GM21528 (cell line): Measurements from ENCODE around the gene NLGN1.

Experiments used
- ATAC-seq: cut with Tn5 transposase; IDR thresholded peaks from one replicate; pipeline ENCODE4 v1.9.1; 2021; ENCODE audit warnings: mild to moderate bottlenecking, moderate library complexity; ENCODE audit not compliant: unreplicated experiment, low FRiP score

Gene NLGN1

DNA sequence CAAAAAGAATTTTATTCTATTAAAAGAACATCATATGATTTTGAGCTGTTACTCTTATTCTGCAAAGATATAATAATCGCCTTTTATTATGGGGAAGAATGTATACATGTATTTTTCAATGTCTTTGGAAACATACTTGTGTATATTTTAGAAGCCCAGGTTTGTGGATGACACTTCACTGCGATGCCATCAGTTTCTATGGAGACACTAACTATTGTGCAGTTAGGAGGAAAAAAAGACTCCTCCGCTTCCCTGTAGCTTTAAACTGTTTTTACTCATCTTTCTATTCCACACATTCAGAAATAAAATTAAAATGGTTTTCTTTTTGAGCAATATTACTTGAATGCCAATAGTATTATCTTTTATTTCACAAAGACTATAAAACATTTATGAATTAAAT is 305.0 kb downstream of the NLGN1 start:
- no peak for ATAC-seq

DNA sequence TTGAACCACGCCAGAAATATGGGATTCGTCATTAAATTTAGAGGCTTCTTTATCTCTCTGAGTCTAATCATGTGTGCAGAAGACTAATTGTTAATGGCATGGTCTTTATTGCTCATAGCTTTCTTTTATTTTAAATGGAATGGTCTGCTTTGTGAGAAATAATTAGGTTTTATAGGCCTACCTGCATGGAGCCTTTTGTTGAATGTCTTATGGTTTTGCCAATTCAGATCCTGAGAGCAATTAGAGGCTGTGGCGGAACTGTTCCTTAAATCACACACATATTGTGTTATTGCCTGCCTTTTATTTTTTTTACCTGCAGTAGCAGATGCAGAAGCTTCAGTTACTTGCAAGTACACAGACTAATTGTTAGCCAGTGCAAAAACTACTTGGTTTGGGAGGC is 306.2 kb downstream of the NLGN1 start:
- no peak for ATAC-seq

DNA sequence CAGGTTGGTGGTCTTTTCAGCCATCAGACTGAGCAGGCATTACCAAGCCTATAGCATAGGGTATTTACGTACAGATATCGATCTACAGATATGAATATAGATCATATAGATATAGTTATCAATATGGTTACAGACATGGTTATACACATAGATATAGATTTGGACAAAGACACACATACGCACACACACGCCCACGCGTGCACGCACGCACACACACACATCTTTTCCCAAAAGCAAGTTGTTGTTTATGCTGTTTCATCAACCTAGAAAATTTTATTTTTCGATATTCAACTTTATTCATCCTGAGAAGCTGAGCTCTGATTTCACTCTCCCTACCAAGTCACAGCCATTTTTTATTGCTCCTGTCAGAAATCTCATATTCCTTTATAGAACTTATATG is 309.1 kb downstream of the NLGN1 start:
- ATAC-seq = no peak

DNA sequence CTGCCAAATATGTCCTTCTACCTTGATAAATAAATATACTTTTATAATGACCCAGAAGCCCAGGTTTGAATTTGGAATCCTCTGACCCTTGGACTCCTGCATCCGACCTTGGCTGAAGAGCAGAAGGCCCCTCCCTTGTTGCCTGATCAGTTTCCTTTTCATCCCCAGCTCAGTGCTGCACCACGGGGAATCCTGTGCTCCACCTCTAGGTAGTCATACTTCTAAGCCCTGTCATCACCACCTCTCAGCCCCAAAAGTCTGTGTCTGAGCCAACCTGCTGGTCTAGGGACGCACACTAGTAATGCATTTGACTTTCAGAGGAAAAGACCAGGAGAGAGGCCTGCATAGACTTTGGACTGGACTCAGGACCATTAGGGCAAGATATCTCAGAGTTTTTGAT is 310.6 kb downstream of the NLGN1 start:
- ATAC-seq = no peak

DNA sequence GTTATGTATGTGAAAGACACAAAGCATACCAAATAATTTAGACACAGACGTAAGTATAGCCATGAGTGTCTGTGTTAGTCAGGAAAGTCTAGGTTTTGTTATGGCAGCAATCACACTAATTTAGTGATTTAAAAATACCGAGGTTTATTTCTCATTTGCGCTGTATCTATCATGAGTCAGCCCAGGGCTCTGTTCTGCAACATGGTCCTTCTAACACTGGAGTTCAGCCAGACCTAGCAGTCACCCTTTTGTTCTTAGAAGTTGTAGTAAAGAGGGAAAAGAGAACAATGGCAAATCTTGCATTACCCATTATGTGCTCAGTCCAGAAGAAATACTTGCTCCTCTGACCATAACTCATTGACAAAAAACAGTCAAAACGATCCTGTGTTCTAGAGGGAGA is 311.5 kb downstream of the NLGN1 start:
- no peak for ATAC-seq

DNA sequence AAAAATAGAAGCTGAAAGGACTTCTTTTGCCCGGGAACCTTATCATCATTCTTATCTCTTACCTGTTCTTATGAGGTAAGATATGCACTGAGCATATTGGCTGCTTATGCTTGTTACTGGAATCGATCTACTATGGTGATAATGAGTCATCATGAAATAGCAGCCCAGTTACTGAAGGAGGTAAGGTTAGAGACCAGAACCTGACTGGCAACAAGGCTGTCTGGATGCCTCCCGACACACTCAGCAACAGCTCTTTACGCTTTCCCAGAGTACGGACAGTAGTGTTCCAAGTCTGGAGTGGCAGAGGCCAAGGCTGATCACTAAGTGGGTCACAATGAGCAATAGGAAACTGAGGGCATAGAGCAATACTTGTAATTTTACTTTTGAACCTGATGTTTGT is 314.1 kb downstream of the NLGN1 start:
- ATAC-seq = no peak

DNA sequence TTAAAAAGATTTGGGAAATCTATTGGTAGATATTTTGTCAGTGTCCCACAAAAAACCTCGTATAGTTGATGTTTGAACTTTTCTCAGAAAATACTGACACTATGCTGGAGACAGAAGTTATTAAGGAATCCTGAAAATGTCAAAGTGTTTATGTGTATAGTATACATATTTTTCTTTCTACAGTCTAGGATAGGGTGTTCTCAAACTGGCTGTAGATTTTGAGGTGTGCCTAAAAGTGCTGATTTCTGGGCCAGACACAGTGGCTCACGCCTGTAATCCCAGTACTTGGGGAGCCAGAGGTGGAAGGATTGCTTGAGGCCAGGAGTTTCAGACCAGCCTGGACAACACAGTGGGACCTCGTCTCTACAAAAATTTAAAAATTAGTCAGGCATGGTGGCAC is 322.0 kb downstream of the NLGN1 start:
- ATAC-seq = no peak

DNA sequence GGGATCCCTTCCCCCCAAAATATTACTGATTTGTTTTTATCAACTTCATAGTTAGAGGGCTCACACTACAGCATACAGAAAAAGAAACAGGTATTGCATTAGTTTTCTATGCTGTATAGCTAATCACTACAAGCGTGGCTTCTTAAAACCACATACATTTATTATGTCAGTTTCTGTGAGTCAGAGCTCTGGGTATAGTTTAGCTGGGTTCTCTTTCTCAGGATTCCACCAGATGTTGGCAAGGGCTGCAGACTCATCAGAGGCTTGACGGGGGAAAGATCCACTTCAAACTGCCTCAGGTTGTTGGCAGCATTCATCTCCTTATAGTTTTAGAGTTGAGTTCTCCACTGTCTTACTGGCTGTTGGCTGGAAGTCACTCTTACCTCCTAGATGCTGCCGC is 328.0 kb downstream of the NLGN1 start:
- ATAC-seq = no peak

DNA sequence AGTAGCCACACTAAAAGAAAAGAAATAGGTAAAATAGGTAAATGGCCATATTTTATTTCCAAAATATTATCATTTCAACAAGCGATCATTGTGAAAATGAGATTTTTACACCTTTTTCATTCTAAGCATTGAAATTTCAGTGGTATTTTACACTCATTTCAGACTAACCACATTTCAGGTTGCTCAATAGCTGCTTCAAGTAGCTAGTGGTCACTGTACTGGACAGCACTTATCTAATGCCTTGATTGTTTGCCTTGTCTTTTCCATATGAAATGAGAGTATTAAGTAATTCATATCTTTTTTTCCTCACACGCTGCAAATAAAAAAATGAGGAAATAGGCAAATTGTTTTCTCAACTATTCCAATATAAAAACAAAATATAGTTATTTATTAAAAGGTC is 332.8 kb downstream of the NLGN1 start:
- no peak for ATAC-seq

DNA sequence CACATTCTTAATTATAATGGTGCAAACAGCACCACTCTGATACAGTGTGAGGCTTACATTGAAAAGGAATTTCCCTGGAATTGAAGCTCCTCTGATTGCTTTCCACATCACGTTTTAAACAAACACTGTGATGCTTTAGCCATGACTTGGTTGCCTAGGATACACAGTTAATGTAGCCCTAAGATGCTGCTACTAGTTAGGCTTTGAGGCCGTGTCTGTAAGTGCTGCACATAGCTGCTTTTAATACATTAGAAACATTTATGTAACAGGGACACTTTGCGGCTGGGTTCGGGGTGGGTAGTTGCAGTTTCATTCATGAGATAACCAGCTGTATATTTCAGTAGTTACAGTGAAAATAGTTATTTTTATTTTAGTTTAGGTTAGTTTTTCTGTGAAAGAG is 334.7 kb downstream of the NLGN1 start:
- no peak for ATAC-seq

DNA sequence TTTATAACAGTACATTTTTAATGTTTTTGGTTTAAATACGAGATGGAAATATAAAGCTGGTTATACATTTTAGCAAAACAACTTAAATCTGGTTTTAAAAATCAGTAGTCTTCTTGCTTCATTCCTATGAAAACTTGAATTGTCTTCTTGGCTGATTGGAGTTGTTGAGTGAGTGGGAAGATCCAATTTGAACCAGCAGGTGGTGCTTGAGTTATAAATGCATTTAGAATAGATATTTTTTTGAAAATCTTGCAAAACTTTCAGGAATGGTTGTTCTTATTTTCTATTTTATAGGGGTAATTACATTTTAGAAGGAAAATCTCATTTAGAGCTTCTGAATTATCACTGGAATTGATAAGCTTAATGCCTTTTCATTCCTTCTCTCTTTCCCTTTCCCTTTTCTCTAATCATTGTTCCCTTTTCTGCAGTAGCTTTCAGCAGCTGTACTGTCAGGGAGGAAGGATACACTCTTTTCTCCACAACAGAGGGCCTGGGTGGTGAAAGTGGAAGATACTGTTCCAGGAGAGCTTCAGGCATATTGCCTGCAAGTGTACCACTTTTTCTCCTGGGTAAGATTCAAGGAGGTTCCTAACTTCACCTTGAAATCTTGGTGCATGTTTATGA is 335.6 kb downstream of the NLGN1 start:
- ATAC-seq = no peak

DNA sequence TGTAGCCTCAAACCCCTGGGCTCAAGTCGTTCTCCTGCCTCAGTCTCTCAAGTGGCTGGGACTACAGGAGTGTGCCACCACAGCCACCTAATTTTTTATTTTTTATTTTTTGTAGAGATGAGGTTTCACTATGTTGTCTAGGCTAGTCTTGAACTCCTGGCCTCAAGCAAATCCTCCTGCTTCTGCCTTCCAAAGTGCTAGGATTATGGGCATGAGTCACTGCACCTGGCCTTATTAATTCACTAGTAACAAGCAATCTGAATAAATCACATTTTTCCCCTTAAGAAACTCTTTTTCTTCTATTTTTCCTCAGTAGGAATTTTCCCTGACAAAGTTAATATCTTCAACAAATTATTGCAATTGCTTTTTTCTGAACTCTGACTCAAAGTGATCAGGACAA is 336.9 kb downstream of the NLGN1 start:
- ATAC-seq = no peak

DNA sequence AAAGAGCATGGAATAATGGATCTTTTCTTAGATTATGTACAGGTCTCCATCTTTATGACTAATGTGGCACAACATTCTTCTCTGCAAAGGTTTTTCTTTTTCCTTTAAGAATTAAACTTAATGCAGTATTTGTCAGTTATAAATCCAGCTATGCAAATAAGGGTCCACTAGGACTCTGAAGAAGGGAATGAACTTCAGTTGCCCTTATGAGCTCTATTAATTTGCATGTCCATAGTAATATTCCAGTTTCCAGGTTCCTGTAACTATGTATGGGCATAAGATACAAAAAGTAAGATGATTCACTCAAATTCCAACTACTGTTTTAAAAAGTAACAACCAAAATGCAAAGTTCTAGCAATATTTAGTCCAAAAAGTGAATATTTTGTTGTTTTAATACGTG is 337.4 kb downstream of the NLGN1 start:
- no peak for ATAC-seq

DNA sequence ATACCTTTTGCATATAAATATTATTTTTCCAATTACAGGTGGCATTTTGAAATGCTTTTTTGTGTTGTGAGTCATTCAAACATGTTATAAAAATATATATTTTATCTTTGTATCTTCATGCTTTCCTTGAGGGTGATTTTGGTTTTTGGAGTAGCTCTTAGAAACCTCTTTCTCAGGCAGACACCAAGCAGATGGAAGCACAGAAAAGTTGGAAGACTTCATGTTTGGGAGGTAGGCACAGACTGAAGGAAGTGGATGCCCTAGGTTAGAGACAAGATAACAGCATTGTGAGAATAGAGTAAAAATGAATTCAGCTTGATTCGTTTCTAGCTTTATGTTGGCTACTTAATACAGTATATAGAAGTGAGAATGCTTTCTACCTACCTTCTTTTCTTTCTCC is 338.3 kb downstream of the NLGN1 start:
- ATAC-seq = no peak

DNA sequence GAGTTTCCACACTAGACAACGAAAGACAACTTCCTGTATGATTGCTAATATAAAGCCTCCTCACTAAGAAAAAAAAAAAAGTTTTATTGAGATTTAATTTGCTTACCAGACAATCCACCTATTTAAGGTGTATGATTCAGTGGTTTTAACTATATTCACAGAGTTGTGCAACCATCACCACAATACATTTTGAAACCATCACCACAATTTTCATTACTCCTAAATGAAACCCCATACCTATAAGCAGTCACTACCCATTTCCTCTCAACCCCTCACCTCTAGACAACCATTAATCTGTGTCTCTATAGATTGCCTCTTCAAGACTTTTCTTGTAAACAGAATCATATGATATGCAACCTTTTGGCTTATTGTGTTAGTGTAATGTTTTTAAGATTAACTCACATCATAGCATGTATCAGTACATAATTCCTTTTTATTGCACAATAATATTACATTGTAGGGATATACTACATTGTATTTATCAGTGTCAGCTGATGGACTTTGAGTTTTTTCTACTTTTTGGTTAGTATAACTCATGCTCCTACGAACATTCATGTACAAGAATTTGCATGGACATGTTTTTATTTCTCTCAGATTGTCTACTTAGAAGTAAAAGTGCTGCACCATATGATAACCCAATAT is 339.7 kb downstream of the NLGN1 start:
- no peak for ATAC-seq

DNA sequence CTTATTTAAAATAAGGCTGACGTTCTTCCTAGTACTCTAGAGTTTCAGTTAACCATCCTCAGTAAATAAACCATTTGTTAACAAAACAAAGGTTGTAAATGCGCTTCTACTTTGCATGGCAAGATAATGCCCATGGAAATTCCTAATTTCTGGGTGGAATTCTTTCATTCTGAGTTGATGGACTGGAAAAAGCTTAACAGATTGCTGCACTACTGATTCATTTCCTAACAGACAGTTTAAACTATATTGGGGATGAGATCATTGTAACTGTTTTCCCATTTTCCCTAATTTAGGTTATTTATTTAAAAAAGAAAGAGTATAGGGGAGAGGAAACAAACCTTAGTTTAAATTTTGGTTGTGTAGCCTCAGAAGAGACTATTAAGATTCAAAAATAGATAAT is 342.2 kb downstream of the NLGN1 start:
- ATAC-seq = no peak

DNA sequence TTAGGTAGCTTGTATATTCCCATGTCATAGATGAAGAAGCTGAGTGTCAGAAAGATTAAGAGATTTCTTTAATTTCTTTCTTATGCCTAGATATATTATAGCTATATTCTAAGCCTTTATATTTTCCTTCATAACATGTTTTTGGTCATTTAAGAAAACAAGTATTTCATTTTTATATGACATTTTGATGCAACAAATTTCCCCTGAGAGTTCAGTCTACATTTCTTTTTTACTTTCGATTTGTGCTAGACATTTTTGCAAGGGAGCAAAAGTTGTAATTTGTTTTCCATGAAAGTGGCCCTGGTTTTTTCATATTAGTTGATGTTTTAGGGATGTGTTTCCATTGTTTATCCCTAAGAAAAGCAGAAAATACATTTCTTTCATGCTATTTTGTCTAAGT is 344.9 kb downstream of the NLGN1 start:
- ATAC-seq = no peak

DNA sequence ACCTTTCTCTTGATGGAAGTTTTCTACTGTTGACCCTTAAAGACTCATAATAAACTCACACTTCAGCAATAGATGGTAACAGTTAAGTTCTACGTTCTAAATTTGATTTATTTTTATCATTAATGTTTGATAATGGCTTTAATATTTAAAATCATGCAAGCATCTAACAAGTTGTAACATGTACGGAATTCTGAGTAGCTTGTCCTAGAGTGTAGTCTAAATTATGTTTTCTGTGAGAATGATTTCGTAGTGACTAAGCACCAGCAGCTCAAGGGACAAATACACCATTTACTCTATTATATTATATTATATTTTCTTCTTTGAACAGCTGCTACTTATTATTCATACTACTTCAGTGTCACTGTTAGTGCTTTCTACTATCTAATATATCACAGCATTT is 345.6 kb downstream of the NLGN1 start:
- ATAC-seq = no peak

DNA sequence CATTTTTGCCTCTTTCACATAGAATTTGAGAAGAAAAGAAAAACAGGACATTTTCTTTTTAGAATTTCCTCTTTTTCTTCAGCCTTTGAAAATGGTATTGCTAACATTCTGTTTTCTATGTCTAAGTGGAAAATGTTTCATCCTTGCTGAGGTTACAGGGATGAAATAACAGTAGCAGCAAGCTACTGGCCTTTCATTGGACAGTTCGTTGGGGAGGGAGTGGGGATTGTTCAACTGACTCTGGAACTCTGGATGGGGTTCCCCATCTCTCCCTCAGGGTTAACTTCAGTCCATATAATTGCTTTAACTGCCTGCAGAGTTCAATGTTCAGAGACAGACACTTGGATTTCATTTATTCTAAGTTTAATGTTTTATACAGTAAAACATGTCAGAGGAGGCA is 346.0 kb downstream of the NLGN1 start:
- no peak for ATAC-seq

DNA sequence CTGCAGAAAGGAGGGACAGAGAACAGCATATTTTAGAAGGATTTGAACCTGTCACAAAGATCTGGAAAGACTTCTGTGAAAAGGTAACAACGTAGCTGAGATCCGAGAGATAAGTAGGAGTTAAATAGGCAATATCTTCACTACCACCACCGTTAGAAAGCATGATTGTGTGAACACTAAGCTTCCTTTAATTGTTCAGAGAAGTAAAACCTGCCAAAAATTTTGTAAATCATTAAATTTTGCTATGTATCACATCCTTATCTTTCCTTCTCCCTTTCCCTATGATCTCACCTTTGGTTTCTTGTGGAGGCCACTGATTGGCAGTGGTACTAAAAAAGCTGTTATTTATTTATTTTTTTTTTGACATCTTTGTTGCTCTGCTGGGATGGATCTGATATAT is 346.9 kb downstream of the NLGN1 start:
- no peak for ATAC-seq

DNA sequence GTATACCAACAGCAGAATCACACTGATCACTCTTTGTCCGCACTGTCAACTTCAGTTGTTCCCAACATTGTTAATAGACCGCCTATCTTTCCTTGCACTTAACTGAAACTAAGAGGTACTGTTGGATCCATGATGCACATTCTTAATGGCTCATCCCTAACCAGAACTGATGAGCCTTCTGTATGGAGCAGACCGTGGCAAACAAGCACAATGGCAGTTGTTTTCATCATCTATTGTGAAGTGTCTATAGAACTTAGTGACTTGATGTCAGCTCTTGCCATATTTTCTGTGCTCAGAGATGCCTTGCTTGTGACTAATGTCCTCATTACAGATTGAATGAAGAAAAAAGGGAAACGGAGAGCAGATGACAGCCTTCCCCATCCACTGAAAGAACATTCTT is 347.4 kb downstream of the NLGN1 start:
- no peak for ATAC-seq

DNA sequence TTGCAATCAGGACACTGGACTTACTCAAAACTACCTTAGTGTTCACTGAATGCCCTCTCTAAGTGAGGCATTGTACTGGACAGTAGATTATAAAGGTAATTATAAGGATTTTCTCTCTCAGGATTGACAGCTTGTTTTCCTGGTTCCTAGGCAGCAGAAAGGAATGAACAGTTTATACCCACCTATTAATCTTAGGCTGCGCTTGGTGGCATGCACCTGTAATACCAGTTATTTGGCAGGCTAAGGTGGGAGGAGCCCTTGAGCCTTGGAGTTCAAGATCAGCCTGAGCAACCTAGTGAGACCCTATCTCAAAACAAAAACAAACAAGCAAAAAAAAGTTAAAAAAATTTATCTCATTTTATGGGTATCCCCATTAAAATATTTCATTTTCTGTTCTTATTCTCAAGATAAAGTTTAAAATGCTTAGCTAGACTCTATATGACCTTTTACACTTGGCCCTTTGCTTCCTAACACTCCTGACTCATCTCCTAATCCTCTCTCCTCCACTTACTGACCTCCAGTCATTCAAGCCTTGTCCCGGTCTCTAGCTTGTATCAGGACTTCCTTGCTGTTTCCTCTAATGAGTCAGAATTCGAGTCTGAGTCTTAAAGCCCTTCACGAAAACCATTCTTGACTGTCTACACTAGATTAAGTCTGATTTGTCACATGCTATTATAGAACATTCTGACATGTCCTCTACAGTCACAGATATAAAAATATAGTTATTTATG is 348.6 kb downstream of the NLGN1 start:
- ATAC-seq = no peak
